Measurements from ENCODE around the gene URB1.

GRCh38 chr21:32306021-32306780 lies 86.6 kb downstream of the URB1 start:
- no peak for TF ChIP-seq POLR2A (IDR thresholded peaks at IDR 0.05)
- peak in 11 of 12 donors; percentile 15 to 56 (median 28) for TF ChIP-seq CTCF (IDR thresholded peaks at IDR 0.05)

Data from heart left ventricle (tissue), 13 donors.